ENCODE data around the gene AP3S2.

- TF ChIP-seq, protein P1, sequence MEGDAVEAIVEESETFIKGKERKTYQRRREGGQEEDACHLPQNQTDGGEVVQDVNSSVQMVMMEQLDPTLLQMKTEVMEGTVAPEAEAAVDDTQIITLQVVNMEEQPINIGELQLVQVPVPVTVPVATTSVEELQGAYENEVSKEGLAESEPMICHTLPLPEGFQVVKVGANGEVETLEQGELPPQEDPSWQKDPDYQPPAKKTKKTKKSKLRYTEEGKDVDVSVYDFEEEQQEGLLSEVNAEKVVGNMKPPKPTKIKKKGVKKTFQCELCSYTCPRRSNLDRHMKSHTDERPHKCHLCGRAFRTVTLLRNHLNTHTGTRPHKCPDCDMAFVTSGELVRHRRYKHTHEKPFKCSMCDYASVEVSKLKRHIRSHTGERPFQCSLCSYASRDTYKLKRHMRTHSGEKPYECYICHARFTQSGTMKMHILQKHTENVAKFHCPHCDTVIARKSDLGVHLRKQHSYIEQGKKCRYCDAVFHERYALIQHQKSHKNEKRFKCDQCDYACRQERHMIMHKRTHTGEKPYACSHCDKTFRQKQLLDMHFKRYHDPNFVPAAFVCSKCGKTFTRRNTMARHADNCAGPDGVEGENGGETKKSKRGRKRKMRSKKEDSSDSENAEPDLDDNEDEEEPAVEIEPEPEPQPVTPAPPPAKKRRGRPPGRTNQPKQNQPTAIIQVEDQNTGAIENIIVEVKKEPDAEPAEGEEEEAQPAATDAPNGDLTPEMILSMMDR (IDR thresholded peaks at IDR 0.05): no peak
- no peak for TF ChIP-seq POLR2A (IDR thresholded peaks at IDR 0.05)
These were observed 18.1 kb downstream of the AP3S2 start for GRCh38 chr15:89875741-89876140.
